ENCODE data around the gene FOXK1.

Gene FOXK1

GRCh38 chr7:4814433-4814832 is 132.3 kb downstream of the FOXK1 start:
- no peak overlapping the region for H3K56ac ChIP-seq (ENCODE audit: low read length)
- no peak overlapping the region for H4K5ac ChIP-seq (ENCODE audit: low read length)
- no peak overlapping the region for H3K23ac ChIP-seq (ENCODE audit: low read length)
- WGBS (ENCODE audit: extremely low coverage, insufficient coverage, low lambda C conversion rate): no CpG with 5 or more reads among the region's 14 CpGs
- no peak overlapping the region for H3K9ac ChIP-seq (ENCODE audit: low read length)
- no peak overlapping the region for H2BK120ac ChIP-seq (ENCODE audit: low read depth, low read length)
- no peaks in the 10 kb centered on the region for H3K36me3 ChIP-seq (ENCODE audit: control insufficient read depth, insufficient read depth, low read length)
- H2BK5ac ChIP-seq (ENCODE audit: low read length): no peak overlapping the region
- DNase-seq: no peak
- H4K8ac ChIP-seq (ENCODE audit: low read depth, low read length): no peak overlapping the region
- no peak overlapping the region for H3K4ac ChIP-seq (ENCODE audit: low read depth, low read length)
- H3K27me3 ChIP-seq (ENCODE audit: insufficient read depth, low read length, poor library complexity): no peaks in the 10 kb centered on the region
- H3K4me2 ChIP-seq (ENCODE audit: low read length): no peak overlapping the region
- no peak overlapping the region for H2AK5ac ChIP-seq (ENCODE audit: low read length)
- no peak overlapping the region for H3K27ac ChIP-seq (ENCODE audit: low read depth, low read length)
- H3K79me1 ChIP-seq (ENCODE audit: low read length): no peaks in the 10 kb centered on the region
- H3K4me3 ChIP-seq (ENCODE audit: low read length): no peak overlapping the region
- no peaks in the 10 kb centered on the region for H3K4me1 ChIP-seq (ENCODE audit: control insufficient read depth, low read depth, low read length)
- H2BK15ac ChIP-seq (replicated peaks; ENCODE audit: low read depth): no peak overlapping the region
- H3K79me2 ChIP-seq (ENCODE audit: control insufficient read depth, insufficient read depth, low read length): no peaks in the 10 kb centered on the region
- no peak overlapping the region for H3K18ac ChIP-seq (ENCODE audit: low read length)

GRCh38 chr7:4815121-4815520 is 133.0 kb downstream of the FOXK1 start:
- H3K4ac ChIP-seq (ENCODE audit: low read depth, low read length): no peak overlapping the region
- no peak overlapping the region for H2BK120ac ChIP-seq (ENCODE audit: low read depth, low read length)
- H3K4me2 ChIP-seq (ENCODE audit: low read length): no peak overlapping the region
- no peak overlapping the region for H4K5ac ChIP-seq (ENCODE audit: low read length)
- no peak overlapping the region for H2BK5ac ChIP-seq (ENCODE audit: low read length)
- H3K4me1 ChIP-seq (ENCODE audit: control insufficient read depth, low read depth, low read length): no peaks in the 10 kb centered on the region
- H2BK15ac ChIP-seq (replicated peaks; ENCODE audit: low read depth): no peak overlapping the region
- no peak overlapping the region for H3K9ac ChIP-seq (ENCODE audit: low read length)
- no peak overlapping the region for H3K56ac ChIP-seq (ENCODE audit: low read length)
- H3K79me1 ChIP-seq (ENCODE audit: low read length): no peaks in the 10 kb centered on the region
- WGBS (ENCODE audit: extremely low coverage, insufficient coverage, low lambda C conversion rate): no CpG with 5 or more reads among the region's 14 CpGs
- no peak overlapping the region for H3K18ac ChIP-seq (ENCODE audit: low read length)
- H4K8ac ChIP-seq (ENCODE audit: low read depth, low read length): no peak overlapping the region
- DNase-seq: no peak
- no peak overlapping the region for H3K4me3 ChIP-seq (ENCODE audit: low read length)
- no peaks in the 10 kb centered on the region for H3K27me3 ChIP-seq (ENCODE audit: insufficient read depth, low read length, poor library complexity)
- H2AK5ac ChIP-seq (ENCODE audit: low read length): no peak overlapping the region
- H3K23ac ChIP-seq (ENCODE audit: low read length): no peak overlapping the region
- no peak overlapping the region for H3K27ac ChIP-seq (ENCODE audit: low read depth, low read length)
- no peaks in the 10 kb centered on the region for H3K36me3 ChIP-seq (ENCODE audit: control insufficient read depth, insufficient read depth, low read length)
- H3K79me2 ChIP-seq (ENCODE audit: control insufficient read depth, insufficient read depth, low read length): no peaks in the 10 kb centered on the region

GRCh38 chr7:4815609-4816418 is 133.7 kb downstream of the FOXK1 start:
- no peak overlapping the region for H2BK15ac ChIP-seq (replicated peaks; ENCODE audit: low read depth)
- WGBS (ENCODE audit: extremely low coverage, insufficient coverage, low lambda C conversion rate): no CpG with 5 or more reads among the region's 38 CpGs
- no peak overlapping the region for H3K23ac ChIP-seq (ENCODE audit: low read length)
- no peak overlapping the region for H2AK5ac ChIP-seq (ENCODE audit: low read length)
- H3K4me3 ChIP-seq (ENCODE audit: low read length): no peak overlapping the region
- no peak overlapping the region for H3K9ac ChIP-seq (ENCODE audit: low read length)
- H3K4me2 ChIP-seq (ENCODE audit: low read length): no peak overlapping the region
- H3K79me1 ChIP-seq (ENCODE audit: low read length): no peaks in the 10 kb centered on the region
- no peak for DNase-seq
- no peaks in the 10 kb centered on the region for H3K79me2 ChIP-seq (ENCODE audit: control insufficient read depth, insufficient read depth, low read length)
- no peak overlapping the region for H3K56ac ChIP-seq (ENCODE audit: low read length)
- H4K8ac ChIP-seq (ENCODE audit: low read depth, low read length): no peak overlapping the region
- H3K36me3 ChIP-seq (ENCODE audit: control insufficient read depth, insufficient read depth, low read length): no peaks in the 10 kb centered on the region
- no peak overlapping the region for H3K4ac ChIP-seq (ENCODE audit: low read depth, low read length)
- no peak overlapping the region for H2BK5ac ChIP-seq (ENCODE audit: low read length)
- H4K5ac ChIP-seq (ENCODE audit: low read length): no peak overlapping the region
- H3K27ac ChIP-seq (ENCODE audit: low read depth, low read length): no peak overlapping the region
- no peaks in the 10 kb centered on the region for H3K4me1 ChIP-seq (ENCODE audit: control insufficient read depth, low read depth, low read length)
- no peak overlapping the region for H3K18ac ChIP-seq (ENCODE audit: low read length)
- H2BK120ac ChIP-seq (ENCODE audit: low read depth, low read length): no peak overlapping the region
- H3K27me3 ChIP-seq (ENCODE audit: insufficient read depth, low read length, poor library complexity): no peaks in the 10 kb centered on the region

GRCh38 chr7:4816419-4817080 is 134.5 kb downstream of the FOXK1 start:
- Histone ChIP-seq H3K36me3 (ENCODE audit: control insufficient read depth, insufficient read depth, low read length) (no peaks in the 10 kb centered on the region), H3K23ac (ENCODE audit: low read length) (no peak overlapping the region), H3K9ac (ENCODE audit: low read length) (no peak overlapping the region), H3K56ac (ENCODE audit: low read length) (no peak overlapping the region), H3K4me1 (ENCODE audit: control insufficient read depth, low read depth, low read length) (no peaks in the 10 kb centered on the region), H3K4me3 (ENCODE audit: low read length) (no peak overlapping the region), H2BK120ac (ENCODE audit: low read depth, low read length) (no peak overlapping the region), H3K4ac (ENCODE audit: low read depth, low read length) (no peak overlapping the region), H3K4me2 (ENCODE audit: low read length) (no peak overlapping the region), H2AK5ac (ENCODE audit: low read length) (no peak overlapping the region), H3K79me2 (ENCODE audit: control insufficient read depth, insufficient read depth, low read length) (no peaks in the 10 kb centered on the region), H3K79me1 (ENCODE audit: low read length) (no peaks in the 10 kb centered on the region), H3K18ac (ENCODE audit: low read length) (no peak overlapping the region), H3K27ac (ENCODE audit: low read depth, low read length) (no peak overlapping the region), H3K27me3 (ENCODE audit: insufficient read depth, low read length, poor library complexity) (no peaks in the 10 kb centered on the region), H2BK15ac (replicated peaks; ENCODE audit: low read depth) (no peak overlapping the region), H4K8ac (ENCODE audit: low read depth, low read length) (no peak overlapping the region), H2BK5ac (ENCODE audit: low read length) (no peak overlapping the region), H4K5ac (ENCODE audit: low read length) (no peak overlapping the region)
- WGBS (ENCODE audit: extremely low coverage, insufficient coverage, low lambda C conversion rate): no CpG with 5 or more reads among the region's 26 CpGs
- DNase-seq: no peak

- H3K36me3 ChIP-seq (ENCODE audit: control insufficient read depth, insufficient read depth, low read length): no peaks in the 10 kb centered on the region
- no peak overlapping the region for H3K4ac ChIP-seq (ENCODE audit: low read depth, low read length)
- no peak overlapping the region for H2BK5ac ChIP-seq (ENCODE audit: low read length)
- no peaks in the 10 kb centered on the region for H3K79me2 ChIP-seq (ENCODE audit: control insufficient read depth, insufficient read depth, low read length)
- H3K79me1 ChIP-seq (ENCODE audit: low read length): no peaks in the 10 kb centered on the region
- no peak overlapping the region for H3K23ac ChIP-seq (ENCODE audit: low read length)
- no CpG with 5 or more reads among the region's 38 CpGs for WGBS (ENCODE audit: extremely low coverage, insufficient coverage, low lambda C conversion rate)
- no peak overlapping the region for H3K9ac ChIP-seq (ENCODE audit: low read length)
- no peak overlapping the region for H2BK15ac ChIP-seq (replicated peaks; ENCODE audit: low read depth)
- H4K5ac ChIP-seq (ENCODE audit: low read length): no peak overlapping the region
- no peak overlapping the region for H2AK5ac ChIP-seq (ENCODE audit: low read length)
- H3K4me3 ChIP-seq (ENCODE audit: low read length): no peak overlapping the region
- H3K27me3 ChIP-seq (ENCODE audit: insufficient read depth, low read length, poor library complexity): no peaks in the 10 kb centered on the region
- H3K4me1 ChIP-seq (ENCODE audit: control insufficient read depth, low read depth, low read length): no peaks in the 10 kb centered on the region
- no peak overlapping the region for H3K27ac ChIP-seq (ENCODE audit: low read depth, low read length)
- no peak overlapping the region for H2BK120ac ChIP-seq (ENCODE audit: low read depth, low read length)
- H3K4me2 ChIP-seq (ENCODE audit: low read length): no peak overlapping the region
- DNase-seq: no peak
- H3K18ac ChIP-seq (ENCODE audit: low read length): no peak overlapping the region
- H4K8ac ChIP-seq (ENCODE audit: low read depth, low read length): no peak overlapping the region
- no peak overlapping the region for H3K56ac ChIP-seq (ENCODE audit: low read length)
These were observed 135.2 kb downstream of the FOXK1 start for GRCh38 chr7:4817178-4817901.

Data from mesendoderm (in vitro differentiated cells).